CMK (cell line): ENCODE results near the gene IFT74.
"Not testable (repeated sequence)": the region's sequence is repeated elsewhere in the genome, so short reads cannot be mapped to it uniquely, and the experiment has no call there.

Experiments
- DNase-seq: peaks from one replicate; pipeline ENCODE4 v3.0.0-alpha.2; 2010; ENCODE audit warnings: low read depth

IFT74 gene

DNA sequence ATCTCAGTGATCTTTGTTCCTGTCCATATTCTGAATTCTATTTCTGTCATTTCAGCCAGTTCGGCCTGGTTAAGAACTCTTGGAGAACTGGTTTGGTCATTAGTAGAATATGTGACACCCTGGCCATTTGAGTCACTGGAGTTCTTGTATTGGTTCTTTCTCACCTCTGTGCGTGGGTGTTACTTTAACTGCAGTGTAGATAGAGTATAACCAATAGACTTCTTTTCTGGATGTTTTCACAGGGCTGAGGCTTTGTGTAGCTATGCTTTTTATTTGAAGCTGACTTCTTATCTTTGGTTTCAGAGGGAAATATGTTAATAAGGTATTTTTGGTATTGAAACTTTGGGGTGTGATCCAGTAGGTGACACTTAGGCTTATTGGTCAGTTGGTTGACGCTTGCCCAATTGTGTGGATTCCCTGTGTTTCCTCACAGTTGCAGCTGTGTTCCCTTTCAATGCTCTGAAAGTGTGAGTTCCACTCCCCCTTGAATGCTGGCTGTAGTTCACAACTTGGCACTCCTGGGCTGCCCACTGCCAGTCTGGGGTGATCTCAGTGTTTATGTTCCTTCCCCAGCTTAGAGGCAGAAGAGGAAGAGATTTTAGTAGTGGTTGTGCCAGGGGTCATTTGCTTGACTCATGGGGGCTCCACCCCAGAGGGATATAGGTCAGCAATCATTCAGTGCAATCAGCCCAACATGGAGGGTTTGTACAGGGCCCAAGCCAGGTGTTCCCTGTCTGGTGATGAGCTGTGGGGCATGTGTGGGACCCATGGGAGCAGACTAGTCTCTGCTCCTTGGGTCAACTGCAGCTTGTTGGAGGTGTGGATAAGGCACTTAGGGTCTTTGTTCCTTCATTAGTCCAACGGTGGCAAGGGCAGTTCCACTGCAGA is 117.9 kb downstream of the IFT74 start:
- no peak for DNase-seq

DNA sequence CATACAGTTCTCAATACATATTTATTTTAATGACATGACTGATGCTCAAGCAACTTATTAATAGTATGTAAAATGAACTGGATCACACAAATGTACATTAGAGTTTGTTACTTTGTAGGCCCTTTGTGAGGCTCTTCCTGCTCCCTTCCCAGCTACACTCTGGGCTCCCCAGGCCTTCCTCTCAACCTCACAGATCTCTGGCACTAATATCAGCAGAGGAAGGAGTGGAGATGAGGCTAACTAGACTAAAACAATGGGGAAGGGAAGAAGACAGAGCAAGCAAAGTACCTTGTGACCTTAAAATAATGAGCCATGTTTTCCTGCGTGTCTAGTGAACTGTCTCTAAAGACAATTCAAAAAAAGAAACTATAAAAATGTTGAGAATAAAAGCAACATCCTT is 122.5 kb downstream of the IFT74 start:
- DNase-seq: no peak

DNA sequence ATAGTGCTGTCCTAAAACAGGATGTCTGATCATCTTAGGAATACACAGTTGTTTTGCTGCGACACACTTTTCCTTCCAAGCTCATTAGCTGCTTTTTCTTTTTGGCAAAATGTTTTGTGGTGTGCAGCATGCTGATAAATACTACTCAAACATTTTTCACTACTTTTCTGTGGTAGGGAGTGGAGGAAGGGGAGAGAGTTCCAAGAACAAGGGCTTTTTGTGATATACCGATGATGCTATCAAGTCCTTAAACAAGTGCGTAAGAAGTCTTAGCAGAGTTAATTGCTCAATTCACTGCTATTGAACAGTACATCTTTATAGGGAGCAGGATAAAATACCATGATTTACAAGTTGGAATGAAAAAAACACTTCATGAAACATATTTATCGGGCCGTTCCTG is 129.2 kb downstream of the IFT74 start:
- DNase-seq: no peak

DNA sequence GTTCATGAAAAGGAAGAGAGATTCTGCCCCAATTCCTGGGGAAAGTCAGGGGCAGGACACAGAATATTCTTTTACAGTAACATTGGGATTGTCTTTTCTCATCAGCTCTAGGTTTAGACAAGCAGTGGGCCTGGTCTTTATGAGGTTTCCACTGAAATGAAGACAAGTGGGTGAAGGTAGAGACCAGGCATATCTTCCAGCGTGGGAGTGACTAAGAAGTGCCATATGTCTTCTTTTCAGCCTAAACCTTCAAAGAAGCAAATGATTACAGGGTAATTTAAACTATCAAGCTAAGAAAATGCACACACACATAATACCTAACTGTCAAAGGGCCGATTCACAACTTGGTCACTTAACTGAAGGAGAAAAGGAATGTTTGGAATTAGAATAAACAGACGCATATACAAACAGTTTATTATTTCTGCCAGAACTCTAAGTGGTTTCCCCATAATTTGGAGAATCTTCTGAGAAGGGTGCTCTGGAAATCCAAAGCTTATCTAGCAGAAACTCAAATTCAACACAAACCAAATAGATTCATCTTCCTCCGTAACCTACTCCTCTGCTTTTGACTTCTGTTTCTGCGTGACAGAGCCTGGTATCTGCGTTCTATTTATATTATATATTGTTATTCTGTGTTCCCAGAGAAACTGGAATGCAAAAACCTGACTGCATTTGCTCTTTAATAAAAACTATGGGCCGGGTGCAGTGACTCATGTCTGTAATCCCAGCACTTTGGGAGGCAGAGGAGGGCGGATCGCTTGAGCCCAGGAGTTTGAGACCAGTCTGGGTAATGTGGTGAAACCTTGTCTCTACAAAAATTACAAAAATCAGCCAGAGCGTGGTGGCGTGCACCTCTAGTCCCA is 130.8 kb downstream of the IFT74 start:
- no peak for DNase-seq

DNA sequence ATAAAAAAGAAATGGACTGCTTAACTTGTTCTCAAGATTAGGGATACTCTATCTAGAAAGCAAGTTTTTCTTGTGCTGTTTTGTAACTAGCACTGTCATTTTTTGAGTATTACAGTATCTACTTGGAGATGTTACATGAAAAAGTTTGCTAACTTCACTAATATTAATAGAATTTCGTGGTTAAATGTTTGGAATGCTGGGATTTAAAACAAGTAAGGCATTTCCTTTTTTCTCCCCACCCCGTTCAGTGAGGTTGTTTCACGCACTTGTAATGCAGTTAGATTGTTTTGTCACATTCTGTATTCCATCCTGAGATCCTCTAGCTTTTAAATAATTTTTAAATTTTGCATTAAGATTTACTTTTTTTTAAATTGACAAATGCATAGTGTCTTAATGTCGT is 132.8 kb downstream of the IFT74 start:
- no peak for DNase-seq

DNA sequence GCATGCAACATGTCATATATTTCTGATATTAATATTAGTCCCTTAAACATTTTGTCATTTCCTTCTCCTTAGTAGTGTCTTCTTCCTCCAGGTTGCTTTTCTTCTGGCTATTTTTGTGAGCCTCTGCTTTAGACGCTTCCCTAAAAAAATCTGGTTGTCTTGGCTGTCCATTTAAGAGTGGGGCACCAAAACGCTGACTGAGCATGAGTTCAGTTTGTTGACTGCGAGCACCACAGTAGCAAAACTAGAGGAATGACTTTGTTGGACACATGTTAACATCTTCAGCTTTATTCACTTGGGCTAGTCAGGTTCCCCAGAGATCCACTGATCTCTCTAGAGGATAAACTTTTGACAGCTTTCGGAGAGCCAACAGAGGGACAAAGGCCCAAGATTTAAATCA is 133.5 kb downstream of the IFT74 start:
- no peak for DNase-seq

DNA sequence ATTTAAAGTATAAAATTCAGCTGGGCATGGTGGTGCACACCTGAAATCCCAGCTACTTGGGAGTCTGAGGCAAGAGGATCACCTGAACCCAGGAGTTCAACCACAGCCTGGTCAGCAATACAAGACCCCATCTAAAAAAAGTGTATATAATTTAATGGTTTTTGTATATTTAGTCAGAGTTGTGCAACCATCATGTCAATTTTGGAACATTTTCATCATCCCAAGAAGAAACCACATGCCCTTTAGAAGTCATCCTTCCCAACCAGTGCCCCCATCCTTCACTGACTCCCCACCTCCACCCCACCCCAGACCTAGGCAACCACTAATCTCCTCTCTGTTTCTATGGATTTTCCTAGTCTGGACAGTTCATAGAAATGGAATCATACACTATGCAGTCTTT is 134.0 kb downstream of the IFT74 start:
- no peak for DNase-seq

DNA sequence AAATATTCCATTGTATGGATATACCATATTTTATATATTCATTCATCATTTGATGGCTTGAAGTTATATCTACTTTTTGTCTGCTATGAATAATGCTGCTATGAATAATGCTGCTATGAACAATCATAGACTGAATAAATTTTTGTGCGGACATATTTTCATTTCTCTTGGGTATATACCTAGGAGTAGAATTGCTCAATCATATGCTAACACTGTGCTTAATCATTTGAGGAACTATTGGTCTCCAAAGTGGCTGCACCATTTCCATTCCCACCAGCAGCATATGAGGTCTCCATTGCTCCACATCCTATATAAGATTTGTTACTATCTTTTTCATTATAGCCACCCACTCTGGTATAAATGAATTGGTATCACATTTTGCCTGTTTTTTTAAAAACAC is 134.5 kb downstream of the IFT74 start:
- DNase-seq: no peak

DNA sequence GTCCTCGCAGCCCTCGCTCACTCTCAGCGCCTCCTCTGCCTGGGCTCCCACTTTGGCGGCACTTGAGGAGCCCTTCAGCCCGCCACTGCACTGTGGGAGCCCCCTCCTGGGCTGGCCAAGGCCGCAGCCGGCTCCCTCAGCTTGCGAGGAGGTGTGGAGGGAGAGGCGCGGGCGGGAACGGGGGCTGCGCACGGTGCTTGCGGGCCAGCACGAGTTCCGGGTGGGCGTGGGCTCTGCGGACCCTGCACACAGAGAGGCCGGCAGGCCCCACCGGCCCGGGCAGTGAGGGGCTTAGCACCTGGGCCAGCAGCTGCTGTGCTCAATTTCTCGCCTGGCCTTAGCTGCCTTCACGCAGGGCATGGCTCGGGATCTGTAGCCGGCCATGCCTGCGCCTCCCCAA is 136.3 kb downstream of the IFT74 start:
- not testable (repeated sequence) for DNase-seq

DNA sequence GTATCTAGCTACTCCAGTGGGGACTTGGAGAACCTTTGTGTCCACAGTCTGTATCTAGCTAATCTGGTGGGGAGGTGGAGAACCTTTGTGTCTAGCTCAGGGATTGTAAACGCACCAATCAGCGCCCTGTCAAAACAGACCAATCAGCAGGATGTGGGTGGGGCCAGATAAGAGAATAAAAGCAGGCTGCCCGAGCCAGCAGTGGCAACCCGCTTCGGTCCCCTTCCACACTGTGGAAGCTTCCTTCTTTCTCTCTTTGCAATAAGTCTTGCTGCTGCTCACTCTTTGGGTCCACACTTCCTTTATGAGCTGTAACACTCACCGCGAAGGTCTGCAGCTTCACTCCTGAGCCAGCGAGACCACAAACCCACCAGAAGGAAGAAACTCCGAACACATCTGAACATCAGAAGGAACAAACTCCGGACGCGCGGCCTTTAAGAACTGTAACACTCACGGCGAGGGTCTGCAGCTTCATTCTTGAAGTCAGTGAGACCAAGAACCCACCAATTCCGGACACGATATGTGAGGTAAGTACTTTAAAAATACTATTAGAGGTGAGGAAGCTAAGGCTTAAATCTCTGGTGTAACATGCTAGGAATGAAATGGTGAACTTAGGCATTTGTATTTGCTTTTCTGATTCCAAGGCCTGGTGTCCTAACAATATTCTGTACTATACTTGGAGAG is 137.3 kb downstream of the IFT74 start:
- DNase-seq: not testable (repeated sequence)

DNA sequence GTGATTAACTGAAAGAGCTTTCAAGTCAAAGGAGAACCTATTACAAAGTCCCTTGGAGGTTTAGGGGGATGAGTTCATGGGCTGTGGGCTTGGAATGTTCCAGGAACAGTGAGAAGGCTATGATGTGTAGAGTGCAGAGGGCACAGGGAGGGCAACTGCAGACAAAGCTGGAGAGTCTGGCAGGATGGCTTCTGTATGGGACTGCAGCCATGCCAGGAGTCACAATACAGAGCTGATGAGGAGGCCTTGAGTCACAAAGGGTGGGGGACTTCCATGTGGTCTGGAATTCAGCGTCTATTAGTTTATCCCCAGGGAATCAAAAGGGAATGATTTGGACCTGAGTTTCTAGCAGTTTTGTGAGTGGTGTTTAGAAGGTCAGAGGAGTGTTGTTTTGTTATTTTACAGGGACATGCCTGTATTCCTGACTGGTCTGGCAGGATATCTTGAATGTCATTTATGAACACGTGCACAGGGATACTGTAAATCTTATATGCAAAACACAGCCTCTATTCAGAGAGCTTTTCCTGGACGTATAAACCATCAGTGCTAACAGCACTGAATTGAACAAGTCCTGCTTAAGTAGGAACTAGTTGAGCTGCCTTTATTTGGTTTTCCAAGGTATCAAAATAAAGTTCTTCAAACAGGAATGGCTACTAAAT is 138.6 kb downstream of the IFT74 start:
- DNase-seq: no peak

DNA sequence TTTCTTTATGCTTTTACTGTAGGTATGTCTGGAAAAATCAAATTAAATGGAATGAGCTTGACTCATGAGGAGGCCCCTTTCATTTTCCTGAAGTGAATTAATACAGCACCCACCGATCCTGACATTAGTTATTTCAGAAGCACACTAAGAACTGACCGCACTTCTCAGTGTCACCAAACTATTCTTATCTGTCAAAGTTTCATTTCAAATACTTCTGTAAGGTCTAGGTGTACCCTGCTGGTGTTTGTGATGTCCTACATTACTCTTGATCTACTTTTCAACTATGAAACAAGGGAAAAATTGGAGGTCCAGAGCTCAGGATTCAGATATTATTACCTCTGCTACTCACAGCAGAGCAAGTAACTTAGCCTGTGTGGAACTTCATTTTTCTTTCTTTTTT is 151.0 kb downstream of the IFT74 start:
- no peak for DNase-seq

DNA sequence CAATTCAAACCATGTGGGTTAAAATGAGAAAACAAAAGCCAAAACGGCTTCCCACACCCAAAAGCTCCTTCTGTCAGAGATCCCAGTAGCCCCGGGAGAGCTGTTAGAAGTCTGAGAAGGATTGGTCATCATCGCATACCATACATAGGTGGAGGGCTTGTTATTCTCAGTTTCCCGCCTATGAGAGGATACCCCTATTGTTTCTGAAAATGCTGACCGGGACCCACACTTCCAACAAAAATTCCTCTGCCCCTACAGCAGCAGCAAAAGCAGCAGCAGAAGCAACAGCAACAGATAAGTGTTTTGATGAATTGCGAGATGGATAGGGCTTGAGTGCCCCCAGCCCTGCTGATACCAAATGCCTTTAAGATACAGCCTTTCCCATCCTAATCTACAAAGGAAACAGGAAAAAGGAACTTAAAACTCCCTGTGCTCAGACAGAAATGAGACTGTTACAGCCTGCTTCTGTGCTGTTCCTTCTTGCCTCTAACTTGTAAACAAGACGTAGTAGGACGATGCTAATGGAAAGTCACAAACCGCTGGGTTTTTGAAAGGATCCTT is 152.8 kb downstream of the IFT74 start, which contains the start of gene TEK:
TSS of gene TEK (plus strand) at position 245 of the 561 bp plus-strand sequence. CDS start 366 bp downstream, outside the sequence.
- DNase-seq: no peak

DNA sequence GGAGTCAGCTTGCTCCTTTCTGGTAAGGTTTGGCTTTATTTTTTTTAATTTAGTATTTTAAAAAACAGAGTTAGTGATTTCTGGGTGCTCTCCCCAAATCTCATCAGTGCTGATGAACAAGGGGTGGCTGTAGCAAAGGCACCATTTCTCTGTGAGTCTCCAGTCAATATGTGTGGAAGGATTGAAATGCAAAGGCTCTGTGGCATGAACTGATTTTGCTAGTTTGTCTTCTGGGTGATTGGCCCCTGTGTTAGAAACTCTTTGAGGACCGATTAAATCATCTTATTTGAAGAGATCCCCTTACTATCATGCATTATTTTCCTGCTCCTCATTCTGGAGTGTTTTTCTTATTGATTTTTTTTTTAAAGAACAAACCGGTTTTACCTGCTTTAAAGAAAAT is 153.4 kb downstream of the IFT74 start:
- DNase-seq: no peak

DNA sequence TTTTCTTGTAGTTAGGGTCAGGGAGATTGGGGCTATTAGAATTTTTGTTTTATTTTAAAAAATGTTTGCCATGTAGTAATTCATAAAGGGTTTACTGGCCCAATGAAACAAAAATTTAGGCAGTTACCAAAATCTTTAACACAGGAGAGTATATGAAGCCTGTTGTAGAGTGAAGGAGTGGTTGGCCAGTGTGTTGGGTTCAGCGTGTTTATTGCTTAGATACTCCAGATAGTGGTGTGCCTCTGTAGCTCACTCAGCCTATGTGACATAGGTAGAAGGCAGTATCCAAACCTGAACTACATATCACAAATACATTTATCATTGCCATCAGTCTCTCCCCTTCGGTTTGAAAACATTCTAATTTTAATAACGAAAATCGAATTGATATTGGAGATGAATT is 154.0 kb downstream of the IFT74 start:
- no peak for DNase-seq

DNA sequence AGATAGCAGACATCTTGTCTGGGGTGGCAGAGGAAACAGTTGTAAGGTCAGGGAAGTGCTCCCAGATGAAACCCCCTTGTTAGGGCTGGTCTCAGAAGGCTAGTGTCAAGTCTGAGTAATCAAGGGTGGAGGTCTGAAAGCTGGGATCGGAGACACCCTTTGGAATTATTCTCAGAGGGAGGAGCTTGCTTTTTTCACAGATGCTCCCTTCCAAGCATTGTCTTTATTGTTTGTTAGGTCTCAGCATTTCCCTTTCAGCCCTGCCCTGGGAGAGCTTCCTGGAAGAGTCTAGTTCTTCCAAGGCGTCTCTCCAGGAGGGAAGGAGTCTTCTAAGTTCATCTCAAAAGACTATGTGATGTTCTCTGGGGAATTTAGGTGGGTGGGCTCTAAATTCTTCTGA is 156.0 kb downstream of the IFT74 start:
- DNase-seq: peak; percentile 11
